ENCODE results near the gene RPS23. TPM values are rescaled to one million over a fixed set of nuclear protein-coding genes. Genes with fewer than 3 reads are reported as not detected.

Gene RPS23
- total and polyA plus RNA-seq, 7 donors, result 1,784 to 5,306 (median 3,123) TPM

GRCh38 chr5:82252744-82253143, 25.4 kb downstream of the RPS23 start:
- intact Hi-C loops (cut with DNase I), result no loop called here
- TF ChIP-seq POLR2A (IDR thresholded peaks at IDR 0.05) (no peak), CTCF (IDR thresholded peaks at IDR 0.05) (no peak), EP300 (IDR thresholded peaks at IDR 0.05) (no peak), POLR2AphosphoS5 (IDR thresholded peaks at IDR 0.05) (no peak)
- Histone ChIP-seq H3K27ac (no peak overlapping the region), H3K4me1 (no peaks in the 10 kb centered on the region), H3K36me3 (no peaks in the 10 kb centered on the region), H3K27me3 (no peaks in the 10 kb centered on the region), H3K4me3 (no peak overlapping the region), H3K9me3 (no peaks in the 10 kb centered on the region)
- DNase-seq, result no peak

- intact Hi-C loops (cut with DNase I), result no loop called here
- DNase-seq, result no peak
- no peaks in the 10 kb centered on the region for H3K9me3 ChIP-seq
- no peaks in the 10 kb centered on the region for H3K27me3 ChIP-seq
- no peaks in the 10 kb centered on the region for H3K36me3 ChIP-seq
- H3K27ac ChIP-seq, result no peak overlapping the region
- TF ChIP-seq EP300 (IDR thresholded peaks at IDR 0.05), result no peak
- TF ChIP-seq CTCF (IDR thresholded peaks at IDR 0.05), result no peak
- no peak for TF ChIP-seq POLR2AphosphoS5 (IDR thresholded peaks at IDR 0.05)
- TF ChIP-seq POLR2A (IDR thresholded peaks at IDR 0.05), result no peak
- 95 to 100% methylated on average over 1 of the region's 1 CpG for WGBS, 2 donors
- no peaks in the 10 kb centered on the region for H3K4me1 ChIP-seq
- no peak overlapping the region for H3K4me3 ChIP-seq
Measured at GRCh38 chr5:82246960-82247574, 31.1 kb downstream of the RPS23 start.

GRCh38 chr5:82244854-82245635, 33.1 kb downstream of the RPS23 start:
- Histone ChIP-seq H3K4me1 (no peaks in the 10 kb centered on the region), H3K27ac (no peak overlapping the region), H3K4me3 (no peak overlapping the region), H3K36me3 (no peaks in the 10 kb centered on the region), H3K9me3 (no peaks in the 10 kb centered on the region), H3K27me3 (no peaks in the 10 kb centered on the region)
- 70 to 81% methylated on average over 6 of the region's 6 CpGs for WGBS, 2 donors
- intact Hi-C loops (cut with DNase I), result no loop called here
- DNase-seq, result no peak
- TF ChIP-seq POLR2A (IDR thresholded peaks at IDR 0.05), result no peak
- TF ChIP-seq POLR2AphosphoS5 (IDR thresholded peaks at IDR 0.05), result no peak
- no peak for TF ChIP-seq EP300 (IDR thresholded peaks at IDR 0.05)
- no peak for TF ChIP-seq CTCF (IDR thresholded peaks at IDR 0.05)

- Histone ChIP-seq H3K9me3 (no peaks in the 10 kb centered on the region), H3K36me3 (no peaks in the 10 kb centered on the region), H3K27me3 (no peaks in the 10 kb centered on the region), H3K4me1 (no peaks in the 10 kb centered on the region), H3K27ac (no peak overlapping the region), H3K4me3 (no peak overlapping the region)
- WGBS, 2 donors, result 95 to 97% methylated on average over 2 of the region's 2 CpGs
- intact Hi-C loops (cut with DNase I), result no loop called here
- DNase-seq, result no peak
- TF ChIP-seq EP300 (IDR thresholded peaks at IDR 0.05) (no peak), POLR2AphosphoS5 (IDR thresholded peaks at IDR 0.05) (no peak), POLR2A (IDR thresholded peaks at IDR 0.05) (no peak), CTCF (IDR thresholded peaks at IDR 0.05) (no peak)
Measured at GRCh38 chr5:82244151-82244550, 34.0 kb downstream of the RPS23 start.

All from sigmoid colon (tissue), 7 donors.